ENCODE measurements around the gene CTSC. TPM values are rescaled to one million over a fixed set of nuclear protein-coding genes. Genes with fewer than 3 reads are reported as not detected.

The CTSC gene
- total RNA-seq, 2 donors from 2014 or later, result 96.7 to 147 TPM

GRCh38 chr11:88353386-88353785 lies 15.8 kb upstream of the CTSC start:
- H3K4me3 ChIP-seq, result no peak overlapping the region
- H3K27ac ChIP-seq, result no peak overlapping the region
- no peaks in the 10 kb centered on the region for H3K9me3 ChIP-seq
- intact Hi-C loops (cut with DNase I), result no loop called here
- H3K27me3 ChIP-seq, result no peaks in the 10 kb centered on the region
- no peak overlapping the region for H3K9ac ChIP-seq (ENCODE audit: low read depth in 2 of 2, low read length in 2 of 2)
- TF ChIP-seq, protein P1, sequence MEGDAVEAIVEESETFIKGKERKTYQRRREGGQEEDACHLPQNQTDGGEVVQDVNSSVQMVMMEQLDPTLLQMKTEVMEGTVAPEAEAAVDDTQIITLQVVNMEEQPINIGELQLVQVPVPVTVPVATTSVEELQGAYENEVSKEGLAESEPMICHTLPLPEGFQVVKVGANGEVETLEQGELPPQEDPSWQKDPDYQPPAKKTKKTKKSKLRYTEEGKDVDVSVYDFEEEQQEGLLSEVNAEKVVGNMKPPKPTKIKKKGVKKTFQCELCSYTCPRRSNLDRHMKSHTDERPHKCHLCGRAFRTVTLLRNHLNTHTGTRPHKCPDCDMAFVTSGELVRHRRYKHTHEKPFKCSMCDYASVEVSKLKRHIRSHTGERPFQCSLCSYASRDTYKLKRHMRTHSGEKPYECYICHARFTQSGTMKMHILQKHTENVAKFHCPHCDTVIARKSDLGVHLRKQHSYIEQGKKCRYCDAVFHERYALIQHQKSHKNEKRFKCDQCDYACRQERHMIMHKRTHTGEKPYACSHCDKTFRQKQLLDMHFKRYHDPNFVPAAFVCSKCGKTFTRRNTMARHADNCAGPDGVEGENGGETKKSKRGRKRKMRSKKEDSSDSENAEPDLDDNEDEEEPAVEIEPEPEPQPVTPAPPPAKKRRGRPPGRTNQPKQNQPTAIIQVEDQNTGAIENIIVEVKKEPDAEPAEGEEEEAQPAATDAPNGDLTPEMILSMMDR (IDR thresholded peaks at IDR 0.05), result no peak
- DNase-seq, result no peak
- H3K4me1 ChIP-seq, result no peaks in the 10 kb centered on the region
- no peaks in the 10 kb centered on the region for H3K36me3 ChIP-seq

DNA sequence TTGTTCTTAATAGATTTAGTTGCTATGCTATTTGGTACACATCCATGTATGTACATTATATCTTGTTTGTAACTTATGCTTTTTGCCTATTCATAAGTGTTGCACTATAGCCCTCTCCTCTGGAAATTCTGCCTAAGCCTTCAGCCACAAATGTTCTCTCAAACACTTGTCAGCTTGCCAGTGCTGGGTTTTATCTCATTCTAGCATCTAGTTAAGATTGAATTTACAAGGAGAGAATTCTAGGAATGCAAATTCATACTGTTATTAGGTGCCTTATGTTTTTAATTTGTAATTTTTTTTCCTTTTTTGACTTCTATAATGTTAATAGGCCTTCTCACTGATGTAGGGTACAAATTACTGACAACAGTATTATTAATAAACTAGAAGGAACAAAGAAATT lies 14.6 kb upstream of the CTSC start:
- TF ChIP-seq, protein P1 (IDR thresholded peaks at IDR 0.05), result no peak
- no peak overlapping the region for H3K27ac ChIP-seq
- no peaks in the 10 kb centered on the region for H3K9me3 ChIP-seq
- H3K4me1 ChIP-seq, result no peaks in the 10 kb centered on the region
- no peak for DNase-seq
- intact Hi-C loops (cut with DNase I), result no loop called here
- no peak overlapping the region for H3K4me3 ChIP-seq
- no peaks in the 10 kb centered on the region for H3K36me3 ChIP-seq
- H3K27me3 ChIP-seq, result no peaks in the 10 kb centered on the region
- H3K9ac ChIP-seq (ENCODE audit: low read depth in 2 of 2, low read length in 2 of 2), result no peak overlapping the region

GRCh38 chr11:88348870-88349269 lies 11.3 kb upstream of the CTSC start:
- intact Hi-C loops (cut with DNase I), result no loop called here
- no peak overlapping the region for H3K27ac ChIP-seq
- no peaks in the 10 kb centered on the region for H3K9me3 ChIP-seq
- no peaks in the 10 kb centered on the region for H3K4me1 ChIP-seq
- no peak overlapping the region for H3K4me3 ChIP-seq
- no peaks in the 10 kb centered on the region for H3K36me3 ChIP-seq
- no peak overlapping the region for H3K9ac ChIP-seq (ENCODE audit: low read depth in 2 of 2, low read length in 2 of 2)
- TF ChIP-seq, protein P1 (IDR thresholded peaks at IDR 0.05), result no peak
- DNase-seq, result no peak
- no peaks in the 10 kb centered on the region for H3K27me3 ChIP-seq

- H3K36me3 ChIP-seq, result no peaks in the 10 kb centered on the region
- no peaks in the 10 kb centered on the region for H3K4me1 ChIP-seq
- intact Hi-C loops (cut with DNase I), result no loop called here
- no peak overlapping the region for H3K9ac ChIP-seq (ENCODE audit: low read depth in 2 of 2, low read length in 2 of 2)
- H3K4me3 ChIP-seq, result no peak overlapping the region
- H3K9me3 ChIP-seq, result no peaks in the 10 kb centered on the region
- no peak overlapping the region for H3K27ac ChIP-seq
- DNase-seq, result no peak
- TF ChIP-seq, protein P1 (IDR thresholded peaks at IDR 0.05), result no peak
- H3K27me3 ChIP-seq, result no peaks in the 10 kb centered on the region
Observed at GRCh38 chr11:88345949-88346348, 8.4 kb upstream of the CTSC start.

DNA sequence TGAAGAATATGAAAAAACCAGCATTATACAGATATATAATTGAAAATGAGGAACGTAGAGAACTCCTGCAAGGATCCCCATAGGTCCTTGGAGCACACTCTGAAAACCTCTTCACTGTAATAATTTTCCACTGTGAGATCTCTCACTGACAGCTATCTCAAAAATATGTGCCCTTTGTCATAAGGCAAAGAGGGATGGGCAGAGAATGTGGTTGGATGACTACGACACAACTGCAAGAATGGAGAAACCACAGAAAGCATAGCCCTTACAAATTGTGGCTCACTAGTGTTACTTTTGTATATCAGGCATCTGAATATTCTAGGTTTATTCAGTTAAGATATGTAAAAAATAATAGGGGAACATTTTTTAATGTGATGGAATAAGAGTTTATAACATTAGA lies 7.9 kb upstream of the CTSC start:
- intact Hi-C loops (cut with DNase I), result no loop called here
- TF ChIP-seq, protein P1 (IDR thresholded peaks at IDR 0.05), result no peak
- Histone ChIP-seq H3K4me1 (no peaks in the 10 kb centered on the region), H3K27me3 (no peaks in the 10 kb centered on the region), H3K9ac (ENCODE audit: low read depth in 2 of 2, low read length in 2 of 2) (no peak overlapping the region), H3K4me3 (no peak overlapping the region), H3K36me3 (no peaks in the 10 kb centered on the region), H3K27ac (no peak overlapping the region), H3K9me3 (no peaks in the 10 kb centered on the region)
- DNase-seq, result no peak

GRCh38 chr11:88344869-88345268 lies 7.3 kb upstream of the CTSC start:
- H3K36me3 ChIP-seq, result no peaks in the 10 kb centered on the region
- no peaks in the 10 kb centered on the region for H3K9me3 ChIP-seq
- DNase-seq, result no peak
- TF ChIP-seq, protein P1 (IDR thresholded peaks at IDR 0.05), result no peak
- intact Hi-C loops (cut with DNase I), result no loop called here
- no peaks in the 10 kb centered on the region for H3K27me3 ChIP-seq
- H3K9ac ChIP-seq (ENCODE audit: low read depth in 2 of 2, low read length in 2 of 2), result no peak overlapping the region
- H3K4me1 ChIP-seq, result no peaks in the 10 kb centered on the region
- H3K4me3 ChIP-seq, result no peak overlapping the region
- no peak overlapping the region for H3K27ac ChIP-seq

Data from colonic mucosa (tissue), 4 donors.